GM06990 (cell line): Measurements from ENCODE around the gene BACE2.
"Not testable (repeated sequence)": the region's sequence is repeated elsewhere in the genome, so short reads cannot be mapped to it uniquely, and the experiment has no call there.

Source experiments
- DNase-seq: peaks from one replicate; pipeline ENCODE4 v3.0.0-alpha.2; 2011; ENCODE audit not compliant: insufficient read length; ENCODE audit errors: extremely low read depth
- H3K27me3 ChIP-seq: replicated peaks from 2 replicates; pipeline ENCODE4 v1.6.0; 2011; ENCODE audit warnings: low read length; ENCODE audit not compliant: control insufficient read depth, insufficient read depth
- H3K36me3 ChIP-seq: 2 replicates; pipeline ENCODE4 v1.5.1; 2011; ENCODE audit warnings: low read length; ENCODE audit not compliant: control insufficient read depth, insufficient read depth
- H3K4me3 ChIP-seq: replicated peaks from 2 replicates; pipeline ENCODE4 v1.5.1; 2011; ENCODE audit warnings: low read depth, mild to moderate bottlenecking, control low read depth, low read length
- TF ChIP-seq, protein P1 (sequence below): IDR thresholded peaks from 2 replicates; pipeline ENCODE4 v1.5.1; 2011; ENCODE audit warnings: low read length, control low read depth, mild to moderate bottlenecking, inconsistent platforms; ENCODE audit not compliant: insufficient read depth, poor library complexity, severe bottlenecking

The BACE2 gene

DNA sequence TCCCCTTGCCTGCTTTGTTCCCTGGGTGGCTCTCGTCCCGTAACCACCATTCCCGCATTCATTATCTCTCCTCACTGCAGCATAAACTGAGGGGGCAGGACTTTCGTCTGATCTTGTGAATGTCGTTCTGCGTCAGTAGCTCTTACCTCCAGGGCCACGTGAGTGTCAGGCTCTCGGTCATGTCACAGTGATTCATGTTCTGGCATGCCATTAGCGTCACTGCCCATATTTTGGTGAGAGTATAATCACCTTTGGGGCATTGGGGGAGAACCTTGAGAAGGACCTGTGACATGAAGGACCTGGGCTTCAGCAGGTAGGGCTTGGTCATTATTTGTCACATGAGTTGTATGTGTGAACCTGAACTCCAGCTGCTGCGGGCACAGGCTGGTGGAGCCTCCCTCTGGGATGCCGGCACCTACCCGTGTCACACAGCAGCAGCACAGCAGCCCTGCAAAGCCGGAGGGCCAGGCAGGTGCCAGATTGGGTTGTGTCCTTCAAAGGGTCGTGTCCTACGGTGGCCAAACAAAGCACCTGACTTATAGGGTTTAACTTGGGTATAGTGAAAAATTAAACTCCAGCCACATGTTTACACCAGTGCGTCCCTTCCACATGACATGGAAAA lies 68.5 kb downstream of the BACE2 start:
- no peaks in the 10 kb centered on the region; the same call in 1 of the 2 replicates for H3K27me3 ChIP-seq
- TF ChIP-seq, protein P1, sequence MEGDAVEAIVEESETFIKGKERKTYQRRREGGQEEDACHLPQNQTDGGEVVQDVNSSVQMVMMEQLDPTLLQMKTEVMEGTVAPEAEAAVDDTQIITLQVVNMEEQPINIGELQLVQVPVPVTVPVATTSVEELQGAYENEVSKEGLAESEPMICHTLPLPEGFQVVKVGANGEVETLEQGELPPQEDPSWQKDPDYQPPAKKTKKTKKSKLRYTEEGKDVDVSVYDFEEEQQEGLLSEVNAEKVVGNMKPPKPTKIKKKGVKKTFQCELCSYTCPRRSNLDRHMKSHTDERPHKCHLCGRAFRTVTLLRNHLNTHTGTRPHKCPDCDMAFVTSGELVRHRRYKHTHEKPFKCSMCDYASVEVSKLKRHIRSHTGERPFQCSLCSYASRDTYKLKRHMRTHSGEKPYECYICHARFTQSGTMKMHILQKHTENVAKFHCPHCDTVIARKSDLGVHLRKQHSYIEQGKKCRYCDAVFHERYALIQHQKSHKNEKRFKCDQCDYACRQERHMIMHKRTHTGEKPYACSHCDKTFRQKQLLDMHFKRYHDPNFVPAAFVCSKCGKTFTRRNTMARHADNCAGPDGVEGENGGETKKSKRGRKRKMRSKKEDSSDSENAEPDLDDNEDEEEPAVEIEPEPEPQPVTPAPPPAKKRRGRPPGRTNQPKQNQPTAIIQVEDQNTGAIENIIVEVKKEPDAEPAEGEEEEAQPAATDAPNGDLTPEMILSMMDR = no peak
- no peak for DNase-seq
- H3K4me3 ChIP-seq = no peak overlapping the region
- H3K36me3 ChIP-seq = no peaks in the 10 kb centered on the region

DNA sequence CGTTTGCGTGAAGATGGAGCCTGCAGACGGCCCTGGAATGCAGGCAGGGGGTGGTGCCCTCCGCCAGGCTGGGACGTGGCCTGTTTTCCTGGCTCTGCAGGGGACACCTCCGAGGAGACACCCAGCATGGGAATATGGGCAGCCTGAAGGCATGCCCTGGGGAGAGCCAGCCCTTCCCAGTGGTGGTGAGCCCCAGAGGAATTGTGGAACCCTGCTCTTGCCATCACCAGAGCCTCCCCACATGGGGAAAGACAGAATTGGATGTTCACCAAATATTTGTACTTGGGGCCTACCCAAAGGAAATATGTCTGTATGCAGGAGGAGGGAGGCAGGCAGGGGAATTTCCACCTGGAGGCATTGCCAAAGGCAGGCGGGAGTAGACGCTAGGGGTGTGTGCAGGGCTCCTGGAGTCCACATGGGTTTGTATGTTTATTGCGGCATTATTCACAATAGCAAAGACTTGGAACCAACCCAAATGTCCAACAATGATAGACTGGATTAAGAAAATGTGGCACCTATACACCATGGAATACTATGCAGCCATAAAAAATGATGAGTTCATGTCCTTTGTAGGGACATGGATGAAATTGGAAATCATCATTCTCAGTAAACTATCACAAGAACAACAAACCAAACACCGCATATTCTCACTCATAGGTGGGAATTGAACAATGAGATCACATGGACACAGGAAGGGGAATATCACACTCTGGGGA lies 70.3 kb downstream of the BACE2 start:
- not testable (repeated sequence) for H3K36me3 ChIP-seq, DNase-seq, H3K27me3 ChIP-seq, H3K4me3 ChIP-seq

DNA sequence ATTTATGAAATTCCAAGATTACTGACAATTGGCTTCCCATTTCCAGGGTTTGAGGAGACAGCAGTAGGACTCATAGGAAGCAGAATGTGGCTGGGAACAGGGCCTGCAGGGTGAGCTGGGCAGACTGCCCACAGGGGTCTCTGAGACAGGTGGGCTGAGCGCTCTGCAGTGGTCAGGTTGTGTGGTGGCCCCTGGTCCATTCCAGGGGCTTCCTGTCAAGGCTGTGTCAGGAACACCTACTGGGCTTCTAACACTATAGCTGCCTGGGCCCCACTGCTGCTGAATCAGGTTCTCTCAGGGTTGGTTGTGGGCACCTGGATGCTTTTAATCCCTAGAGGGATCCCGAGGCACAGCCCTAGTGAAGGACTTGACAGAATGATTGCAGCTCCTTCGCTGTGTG lies 72.1 kb downstream of the BACE2 start:
- no peaks in the 10 kb centered on the region for H3K36me3 ChIP-seq
- no peak for DNase-seq
- no peaks in the 10 kb centered on the region for H3K27me3 ChIP-seq
- TF ChIP-seq, protein P1 = no peak
- no peak overlapping the region for H3K4me3 ChIP-seq

DNA sequence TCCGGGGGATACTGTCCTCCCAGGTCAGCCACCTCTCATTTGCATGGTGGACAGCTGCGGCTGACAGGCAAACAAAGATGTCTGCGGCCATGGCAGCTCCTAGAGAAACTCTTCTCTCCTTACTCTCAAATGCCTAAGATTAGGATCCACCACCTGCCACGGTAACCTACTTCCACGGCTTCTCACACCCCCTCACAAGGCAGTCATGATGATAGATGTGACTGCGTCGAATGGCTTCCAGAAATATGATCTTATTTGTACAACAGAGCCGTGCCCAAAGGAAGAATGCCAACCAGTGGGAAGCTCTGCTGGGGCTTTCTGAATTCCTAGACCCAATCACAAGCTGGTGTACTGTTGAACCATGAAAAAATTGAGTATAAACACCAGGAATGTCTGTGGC lies 73.4 kb downstream of the BACE2 start:
- no peak for DNase-seq
- H3K27me3 ChIP-seq = no peaks in the 10 kb centered on the region
- TF ChIP-seq, protein P1 = no peak
- H3K36me3 ChIP-seq = no peaks in the 10 kb centered on the region
- H3K4me3 ChIP-seq = no peak overlapping the region

DNA sequence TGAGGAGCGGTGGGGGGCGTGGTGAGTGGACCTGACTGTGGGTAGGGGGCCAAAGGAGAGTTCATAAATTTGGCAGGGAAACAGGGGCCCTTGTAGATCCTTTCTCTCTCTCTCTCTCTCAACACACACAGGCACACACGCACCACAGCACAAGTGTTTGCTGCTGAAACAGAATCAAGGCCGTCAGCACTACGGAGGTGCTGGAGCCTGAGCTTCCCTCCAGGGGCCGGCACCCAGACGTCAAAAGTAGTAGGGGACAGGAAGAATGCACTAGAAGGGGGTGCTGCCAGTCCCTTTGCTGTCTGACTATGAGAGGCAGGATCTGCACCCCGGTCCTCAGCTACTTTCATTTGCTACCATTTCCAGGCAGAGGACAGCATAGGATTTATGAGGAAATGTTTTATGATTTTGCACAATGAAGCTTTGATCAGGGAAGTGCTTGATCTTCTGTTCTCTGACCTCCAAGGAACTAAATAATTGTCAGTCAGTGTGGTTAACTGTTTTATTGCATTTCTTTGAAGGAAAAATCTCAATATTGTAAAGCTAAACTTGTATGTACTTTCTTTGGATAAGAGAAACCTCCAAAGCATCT lies 74.4 kb downstream of the BACE2 start:
- H3K4me3 ChIP-seq = no peak overlapping the region
- H3K36me3 ChIP-seq = no peaks in the 10 kb centered on the region
- H3K27me3 ChIP-seq = no peaks in the 10 kb centered on the region
- TF ChIP-seq, protein P1 = no peak
- no peak for DNase-seq

DNA sequence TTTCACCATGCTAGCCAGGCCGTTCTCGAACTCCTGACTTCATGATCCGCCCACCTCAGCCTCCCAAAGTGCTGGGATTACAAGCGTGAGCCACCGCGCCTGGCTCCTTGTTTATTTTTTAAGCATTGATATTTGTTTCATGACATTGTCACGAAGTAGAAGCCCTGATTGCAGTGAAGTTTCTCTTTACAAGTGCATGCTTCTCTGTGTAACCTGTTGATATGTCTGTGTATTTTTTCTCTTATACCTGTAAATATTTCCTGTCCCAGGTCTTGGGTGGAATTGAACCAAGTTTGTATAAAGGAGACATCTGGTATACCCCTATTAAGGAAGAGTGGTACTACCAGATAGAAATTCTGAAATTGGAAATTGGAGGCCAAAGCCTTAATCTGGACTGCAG lies 75.1 kb downstream of the BACE2 start:
- H3K36me3 ChIP-seq = no peaks in the 10 kb centered on the region
- no peaks in the 10 kb centered on the region for H3K27me3 ChIP-seq
- H3K4me3 ChIP-seq = no peak overlapping the region
- TF ChIP-seq, protein P1 = no peak
- DNase-seq = no peak

DNA sequence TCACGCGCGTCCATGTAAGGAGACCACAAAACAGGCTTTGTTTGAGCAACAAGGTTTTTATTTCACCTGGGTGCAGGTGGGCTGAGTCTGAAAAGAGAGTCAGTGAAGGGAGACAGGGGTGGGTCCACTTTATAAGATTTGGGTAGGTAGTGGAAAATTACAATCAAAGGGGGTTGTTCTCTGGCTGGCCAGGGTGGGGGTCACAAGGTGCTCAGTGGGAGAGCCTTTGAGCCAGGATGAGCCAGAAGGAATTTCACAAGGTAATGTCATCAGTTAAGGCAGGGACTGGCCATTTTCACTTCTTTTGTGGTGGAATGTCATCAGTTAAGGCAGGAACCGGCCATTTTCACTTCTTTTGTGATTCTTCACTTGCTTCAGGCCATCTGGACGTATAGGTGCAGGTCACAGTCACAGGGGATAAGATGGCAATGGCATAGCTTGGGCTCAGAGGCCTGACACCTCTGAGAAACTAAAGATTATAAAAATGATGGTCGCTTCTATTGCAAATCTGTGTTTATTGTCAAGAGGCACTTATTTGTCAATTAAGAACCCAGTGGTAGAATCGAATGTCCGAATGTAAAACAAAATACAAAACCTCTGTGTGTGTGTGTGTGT lies 76.4 kb downstream of the BACE2 start:
- not testable (repeated sequence) for DNase-seq, H3K36me3 ChIP-seq, H3K4me3 ChIP-seq, H3K27me3 ChIP-seq
